ENCODE data around the gene ATP5PB. TPM values are rescaled to one million over a fixed set of nuclear protein-coding genes. Genes with fewer than 3 reads are reported as not detected.

Gene ATP5PB
- polyA plus RNA-seq, 3 donors, result 112 to 597 (median 557) TPM

DNA sequence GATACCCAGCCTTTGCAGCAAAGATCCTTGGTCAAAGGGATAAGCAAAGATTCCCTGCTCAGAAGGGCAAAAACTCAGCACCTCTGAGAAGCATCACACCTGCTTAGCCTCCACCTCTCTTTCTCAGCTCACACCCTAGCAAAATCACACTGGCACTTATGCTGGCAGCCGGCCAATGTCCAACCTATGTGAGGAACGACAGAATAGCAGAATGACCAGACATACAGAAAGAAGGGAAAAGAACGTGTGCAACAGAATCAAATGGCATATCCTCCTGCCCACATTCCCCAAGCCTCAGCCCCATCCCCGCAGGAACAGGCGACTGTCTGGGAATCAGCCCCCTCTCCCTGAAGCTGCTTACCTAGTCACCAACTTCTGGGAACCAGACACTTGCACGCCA is 54.8 kb downstream of the ATP5PB start:
- peak overlapping the region; percentile 86 to 97 (median 93) for H3K27ac Mint-ChIP-seq
- H3K36me3 Mint-ChIP-seq, result peaks cover 5 to 13% of the 10 kb centered on the region in 2 donors
- Histone ChIP-seq H3K4me2 (replicated peaks; ENCODE audit: extremely low read depth, low read length, poor library complexity, severe bottlenecking) (peak overlapping the region; percentile 57), H3K9ac (ENCODE audit: insufficient read depth, low read length, poor library complexity, severe bottlenecking) (no peak overlapping the region), H3K36me3 (replicated peaks in 1 of 2; ENCODE audit: control insufficient read depth in 1 of 2, insufficient read depth in 2 of 2, low read length in 2 of 2) (no peaks in the 10 kb centered on the region), H3K4me1 (ENCODE audit: control insufficient read depth in 1 of 2, insufficient read depth in 2 of 2, low read length in 2 of 2) (peaks cover 68% of the 10 kb centered on the region in 2 donors), H3K79me2 (ENCODE audit: insufficient read depth, low read length) (no peaks in the 10 kb centered on the region), H3K9me3 (replicated peaks in 1 of 2; ENCODE audit: control insufficient read depth in 1 of 2, insufficient read depth in 1 of 2, low read length in 2 of 2) (no peaks in the 10 kb centered on the region), H2AFZ (ENCODE audit: insufficient read depth, low read depth, low read length, poor library complexity, severe bottlenecking) (no peak overlapping the region), H4K20me1 (ENCODE audit: insufficient read depth, low read length) (no peaks in the 10 kb centered on the region), H3K27me3 (ENCODE audit: control insufficient read depth in 2 of 2, insufficient read depth in 2 of 2, low read length in 2 of 2) (no peaks in the 10 kb centered on the region), H3K4me3 (replicated peaks in 1 of 3; ENCODE audit: low read depth in 2 of 3, low read length in 3 of 3) (peak overlapping the region in 1 of 3 experiments; percentile 58), H3K27ac (ENCODE audit: low read depth in 1 of 2, low read length in 2 of 2) (peak overlapping the region; percentile 66 to 97)
- intact Hi-C loops (cut with micrococcal nuclease), result loop anchor here in 1 of 2 donors (10.0 kb wide), 2 partner anchors 49 to 231 kb away; partner anchors contain the start of gene INKA2
- no peak for DNase-seq
- H3K9me3 Mint-ChIP-seq, result no peaks in the 10 kb centered on the region
- 75% methylated on average over 4 of the region's 6 CpGs for WGBS (ENCODE audit: insufficient coverage)
- TF ChIP-seq, protein P1, sequence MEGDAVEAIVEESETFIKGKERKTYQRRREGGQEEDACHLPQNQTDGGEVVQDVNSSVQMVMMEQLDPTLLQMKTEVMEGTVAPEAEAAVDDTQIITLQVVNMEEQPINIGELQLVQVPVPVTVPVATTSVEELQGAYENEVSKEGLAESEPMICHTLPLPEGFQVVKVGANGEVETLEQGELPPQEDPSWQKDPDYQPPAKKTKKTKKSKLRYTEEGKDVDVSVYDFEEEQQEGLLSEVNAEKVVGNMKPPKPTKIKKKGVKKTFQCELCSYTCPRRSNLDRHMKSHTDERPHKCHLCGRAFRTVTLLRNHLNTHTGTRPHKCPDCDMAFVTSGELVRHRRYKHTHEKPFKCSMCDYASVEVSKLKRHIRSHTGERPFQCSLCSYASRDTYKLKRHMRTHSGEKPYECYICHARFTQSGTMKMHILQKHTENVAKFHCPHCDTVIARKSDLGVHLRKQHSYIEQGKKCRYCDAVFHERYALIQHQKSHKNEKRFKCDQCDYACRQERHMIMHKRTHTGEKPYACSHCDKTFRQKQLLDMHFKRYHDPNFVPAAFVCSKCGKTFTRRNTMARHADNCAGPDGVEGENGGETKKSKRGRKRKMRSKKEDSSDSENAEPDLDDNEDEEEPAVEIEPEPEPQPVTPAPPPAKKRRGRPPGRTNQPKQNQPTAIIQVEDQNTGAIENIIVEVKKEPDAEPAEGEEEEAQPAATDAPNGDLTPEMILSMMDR (IDR thresholded peaks at IDR 0.05), result no peak
- peaks cover 58% of the 10 kb centered on the region for H3K4me1 Mint-ChIP-seq
- no peaks in the 10 kb centered on the region for H3K27me3 Mint-ChIP-seq (ENCODE audit: low read depth in 3 of 3)
- peak overlapping the region in 1 of 2 donors; percentile 74 for H3K4me3 Mint-ChIP-seq

DNA sequence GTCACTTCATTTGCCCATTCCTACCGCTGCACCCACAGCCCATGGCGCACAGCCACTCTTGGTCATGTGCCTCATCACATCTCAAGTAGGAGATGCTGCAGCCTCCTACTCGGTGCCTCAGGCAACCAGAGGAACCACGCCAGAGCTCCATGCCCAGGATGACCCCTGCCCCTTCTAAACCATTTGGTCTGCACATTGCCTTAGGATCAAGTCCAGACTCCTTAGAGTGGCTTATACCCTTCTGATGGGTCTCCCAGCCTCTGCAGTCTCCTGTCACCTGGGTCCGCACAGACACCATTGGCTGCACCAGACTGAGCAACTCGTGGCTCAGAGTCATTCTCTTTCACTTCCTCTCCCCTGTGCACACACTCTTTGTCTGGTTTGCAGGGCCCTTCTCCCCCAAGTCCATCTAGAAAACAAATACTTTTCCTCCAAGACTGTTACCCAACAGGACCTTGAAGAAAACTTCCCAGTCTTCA is 56.4 kb downstream of the ATP5PB start:
- peak; percentile 89 to 93 (median 92) for DNase-seq
- no peaks in the 10 kb centered on the region for H4K20me1 ChIP-seq (ENCODE audit: insufficient read depth, low read length)
- H3K27me3 Mint-ChIP-seq (ENCODE audit: low read depth in 3 of 3), result no peaks in the 10 kb centered on the region
- no peaks in the 10 kb centered on the region for H3K79me2 ChIP-seq (ENCODE audit: insufficient read depth, low read length)
- peaks cover 53% of the 10 kb centered on the region for H3K4me1 Mint-ChIP-seq
- no peaks in the 10 kb centered on the region for H3K27me3 ChIP-seq (ENCODE audit: control insufficient read depth in 2 of 2, insufficient read depth in 2 of 2, low read length in 2 of 2)
- peaks cover 78% of the 10 kb centered on the region in 2 donors for H3K4me1 ChIP-seq (ENCODE audit: control insufficient read depth in 1 of 2, insufficient read depth in 2 of 2, low read length in 2 of 2)
- H3K9me3 Mint-ChIP-seq, result no peaks in the 10 kb centered on the region
- peak overlapping the region; percentile 89 to 98 (median 94) for H3K27ac Mint-ChIP-seq
- H3K36me3 Mint-ChIP-seq, result peaks cover 0 to 4% of the 10 kb centered on the region in 2 donors
- peak overlapping the region; percentile 58 for H3K9ac ChIP-seq (ENCODE audit: insufficient read depth, low read length, poor library complexity, severe bottlenecking)
- TF ChIP-seq, protein P1 (IDR thresholded peaks at IDR 0.05), result no peak
- intact Hi-C loops (cut with micrococcal nuclease), result loop anchor here (2.0 to 10.0 kb wide), 4 partner anchors 33 to 229 kb away; partner anchors contain the start of genes C1orf162 (in 2 of the 2) and INKA2 (in 1 of the 2)
- H3K4me2 ChIP-seq (replicated peaks; ENCODE audit: extremely low read depth, low read length, poor library complexity, severe bottlenecking), result peak overlapping the region; percentile 19
- H2AFZ ChIP-seq (ENCODE audit: insufficient read depth, low read depth, low read length, poor library complexity, severe bottlenecking), result peak overlapping the region; percentile 39
- H3K4me3 ChIP-seq (replicated peaks in 1 of 3; ENCODE audit: low read depth in 2 of 3, low read length in 3 of 3), result peak overlapping the region in 1 of 3 experiments; percentile 58
- H3K4me3 Mint-ChIP-seq, result peak overlapping the region in 1 of 2 donors; percentile 40
- H3K36me3 ChIP-seq (replicated peaks in 1 of 2; ENCODE audit: control insufficient read depth in 1 of 2, insufficient read depth in 2 of 2, low read length in 2 of 2), result no peaks in the 10 kb centered on the region
- WGBS (ENCODE audit: insufficient coverage), result 21% methylated on average over 6 of the region's 6 CpGs
- H3K9me3 ChIP-seq (replicated peaks in 1 of 2; ENCODE audit: control insufficient read depth in 1 of 2, insufficient read depth in 1 of 2, low read length in 2 of 2), result no peaks in the 10 kb centered on the region
- H3K27ac ChIP-seq (ENCODE audit: low read depth in 1 of 2, low read length in 2 of 2), result peak overlapping the region; percentile 97 to 98

All from CD14-positive monocyte (primary cell).